ENCODE results near the gene LRP6. TPM values are rescaled to one million over a fixed set of nuclear protein-coding genes. Genes with fewer than 3 reads are reported as not detected.

LRP6 gene
- polyA plus RNA-seq, 1 donor (not counting 4 experiments of a cell fraction or from before 2014, with no cell fraction given): 13.0 TPM

DNA sequence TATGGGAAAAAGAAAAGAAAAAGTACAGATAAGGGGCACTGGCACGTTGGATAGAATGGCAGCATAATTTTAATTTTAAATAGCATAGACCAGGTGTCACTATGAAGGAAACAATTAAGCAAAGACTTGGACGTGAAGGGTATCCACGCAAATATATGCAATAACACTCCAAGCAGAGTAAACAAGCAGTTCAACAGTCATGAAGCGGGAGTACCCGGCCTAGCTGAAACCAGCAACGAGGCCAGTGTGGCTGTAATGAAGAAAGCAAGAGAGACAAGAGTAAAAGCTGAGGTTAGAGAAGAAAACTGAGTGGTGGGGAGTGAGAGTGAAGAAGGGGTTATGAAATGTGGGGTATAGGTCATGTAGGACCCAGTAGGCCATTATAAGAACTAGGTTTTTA lies 110.7 kb downstream of the LRP6 start:
- Histone ChIP-seq H3K36me3 (ENCODE audit: control insufficient read depth in 2 of 2, extremely low read depth in 1 of 2, insufficient read depth in 2 of 2, low read length in 2 of 2) (peaks cover 0 to 5% of the 10 kb centered on the region in 2 experiments), H3K9me3 (ENCODE audit: control insufficient read depth, low read depth, low read length) (no peaks in the 10 kb centered on the region), H3K9ac (ENCODE audit: control insufficient read depth, extremely low read depth, insufficient read depth, low read length) (no peak overlapping the region), H2AFZ (ENCODE audit: control insufficient read depth, low read length) (no peak overlapping the region), H3K79me2 (ENCODE audit: control insufficient read depth, insufficient read depth, low read length) (no peaks in the 10 kb centered on the region), H3K4me3 (ENCODE audit: control insufficient read depth in 2 of 3, extremely low read depth in 1 of 3, insufficient read depth in 2 of 3, low read depth in 1 of 3, low read length in 3 of 3) (no peak overlapping the region), H3K27me3 (ENCODE audit: control insufficient read depth, extremely low read depth, insufficient read depth, low read length) (no peaks in the 10 kb centered on the region), H3K9me1 (ENCODE audit: control insufficient read depth, extremely low read depth, insufficient read depth, low read length) (no peaks in the 10 kb centered on the region), H3K4me2 (ENCODE audit: control insufficient read depth, extremely low read depth, insufficient read depth, low read depth, low read length) (no peak overlapping the region), H3K27ac (ENCODE audit: control insufficient read depth, insufficient read depth, low read length) (no peak overlapping the region), H3K4me1 (ENCODE audit: control insufficient read depth, extremely low read depth, insufficient read depth, low read length) (peaks cover 10% of the 10 kb centered on the region), H4K20me1 (ENCODE audit: control insufficient read depth, extremely low read depth, insufficient read depth, low read length) (no peaks in the 10 kb centered on the region)
- DNase-seq (ENCODE audit: low read depth, low spot score) (no peak), FAIRE-seq (no peak)
- dilution Hi-C loops (cut with MboI; ENCODE audit: extremely low pct_ligation_motif_present, low sequenced_read_pairs): no loop called here
- no peak for TF ChIP-seq EZH2 (IDR thresholded peaks at IDR 0.05; ENCODE audit: low read length)
- TF ChIP-seq, protein P1, sequence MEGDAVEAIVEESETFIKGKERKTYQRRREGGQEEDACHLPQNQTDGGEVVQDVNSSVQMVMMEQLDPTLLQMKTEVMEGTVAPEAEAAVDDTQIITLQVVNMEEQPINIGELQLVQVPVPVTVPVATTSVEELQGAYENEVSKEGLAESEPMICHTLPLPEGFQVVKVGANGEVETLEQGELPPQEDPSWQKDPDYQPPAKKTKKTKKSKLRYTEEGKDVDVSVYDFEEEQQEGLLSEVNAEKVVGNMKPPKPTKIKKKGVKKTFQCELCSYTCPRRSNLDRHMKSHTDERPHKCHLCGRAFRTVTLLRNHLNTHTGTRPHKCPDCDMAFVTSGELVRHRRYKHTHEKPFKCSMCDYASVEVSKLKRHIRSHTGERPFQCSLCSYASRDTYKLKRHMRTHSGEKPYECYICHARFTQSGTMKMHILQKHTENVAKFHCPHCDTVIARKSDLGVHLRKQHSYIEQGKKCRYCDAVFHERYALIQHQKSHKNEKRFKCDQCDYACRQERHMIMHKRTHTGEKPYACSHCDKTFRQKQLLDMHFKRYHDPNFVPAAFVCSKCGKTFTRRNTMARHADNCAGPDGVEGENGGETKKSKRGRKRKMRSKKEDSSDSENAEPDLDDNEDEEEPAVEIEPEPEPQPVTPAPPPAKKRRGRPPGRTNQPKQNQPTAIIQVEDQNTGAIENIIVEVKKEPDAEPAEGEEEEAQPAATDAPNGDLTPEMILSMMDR (optimal IDR thresholded peaks at IDR 0.05 in 1 of 3, IDR thresholded peaks at IDR 0.05 in 1 of 3, conservative IDR thresholded peaks at IDR 0.05 in 1 of 3; ENCODE audit: extremely low read depth in 1 of 3, insufficient read depth in 2 of 3, low read length in 3 of 3): no peak

DNA sequence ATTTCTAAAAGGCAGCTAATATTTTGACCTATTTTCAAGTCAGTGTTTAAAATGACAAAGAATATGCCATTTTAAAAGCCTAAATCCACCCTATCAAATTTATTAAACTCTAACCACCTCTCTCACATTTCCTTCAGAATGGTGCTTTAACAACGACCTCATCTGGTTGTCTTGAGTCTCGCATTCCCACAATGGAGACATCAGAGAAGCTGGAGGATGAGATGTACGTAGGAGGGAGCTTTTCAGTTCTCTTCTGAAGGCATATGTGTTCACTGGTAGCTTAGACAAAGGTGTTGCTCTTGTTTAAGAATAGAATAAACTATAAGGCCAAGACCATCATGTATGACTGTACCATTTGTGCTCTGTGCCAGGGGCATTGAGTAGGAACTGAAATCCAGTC lies 113.2 kb downstream of the LRP6 start:
- dilution Hi-C loops (cut with MboI; ENCODE audit: extremely low pct_ligation_motif_present, low sequenced_read_pairs): no loop called here
- H3K9me1 ChIP-seq (ENCODE audit: control insufficient read depth, extremely low read depth, insufficient read depth, low read length): no peaks in the 10 kb centered on the region
- H3K27ac ChIP-seq (ENCODE audit: control insufficient read depth, insufficient read depth, low read length): no peak overlapping the region
- H2AFZ ChIP-seq (ENCODE audit: control insufficient read depth, low read length): no peak overlapping the region
- no peak for TF ChIP-seq EZH2 (IDR thresholded peaks at IDR 0.05; ENCODE audit: low read length)
- TF ChIP-seq, protein P1 (optimal IDR thresholded peaks at IDR 0.05 in 1 of 3, IDR thresholded peaks at IDR 0.05 in 1 of 3, conservative IDR thresholded peaks at IDR 0.05 in 1 of 3; ENCODE audit: extremely low read depth in 1 of 3, insufficient read depth in 2 of 3, low read length in 3 of 3): no peak
- H3K4me1 ChIP-seq (ENCODE audit: control insufficient read depth, extremely low read depth, insufficient read depth, low read length): no peaks in the 10 kb centered on the region
- no peaks in the 10 kb centered on the region for H3K27me3 ChIP-seq (ENCODE audit: control insufficient read depth, extremely low read depth, insufficient read depth, low read length)
- no peaks in the 10 kb centered on the region for H3K79me2 ChIP-seq (ENCODE audit: control insufficient read depth, insufficient read depth, low read length)
- no peak overlapping the region for H3K4me2 ChIP-seq (ENCODE audit: control insufficient read depth, extremely low read depth, insufficient read depth, low read depth, low read length)
- no peaks in the 10 kb centered on the region for H4K20me1 ChIP-seq (ENCODE audit: control insufficient read depth, extremely low read depth, insufficient read depth, low read length)
- no peak overlapping the region for H3K4me3 ChIP-seq (ENCODE audit: control insufficient read depth in 2 of 3, extremely low read depth in 1 of 3, insufficient read depth in 2 of 3, low read depth in 1 of 3, low read length in 3 of 3)
- H3K9me3 ChIP-seq (ENCODE audit: control insufficient read depth, low read depth, low read length): no peaks in the 10 kb centered on the region
- DNase-seq (ENCODE audit: low read depth, low spot score) (no peak), FAIRE-seq (peak; percentile 66)
- H3K9ac ChIP-seq (ENCODE audit: control insufficient read depth, extremely low read depth, insufficient read depth, low read length): no peak overlapping the region
- H3K36me3 ChIP-seq (ENCODE audit: control insufficient read depth in 2 of 2, extremely low read depth in 1 of 2, insufficient read depth in 2 of 2, low read length in 2 of 2): peaks cover 3 to 9% of the 10 kb centered on the region in 2 experiments
